SK-N-SH treated with all-trans-retinoic acid at 6 μM for 48 hours (cell line): Measurements from ENCODE around the gene LILRA6.
"Not testable (repeated sequence)": the region's sequence is repeated elsewhere in the genome, so short reads cannot be mapped to it uniquely, and the experiment has no call there.

Experiments
- ARNTL ChIP-seq: fragments of 450-650 bp; formaldehyde crosslinking; IDR thresholded peaks from 2 replicates; pipeline ENCODE4 v1.5.0; 2020; ENCODE audit warnings: low read depth, mild to moderate bottlenecking, moderate library complexity, borderline replicate concordance
- BACH2 ChIP-seq: fragments of 250-450 bp; sonication (Bioruptor Pico); IDR thresholded peaks from 2 replicates; pipeline ENCODE4 v1.9.0; 2021; ENCODE audit warnings: mild to moderate bottlenecking, borderline replicate concordance
- CREB5 ChIP-seq: fragments of 250-450 bp; sonication (Bioruptor Pico); IDR thresholded peaks from 2 replicates; pipeline ENCODE4 v1.5.1; 2020; ENCODE audit warnings: low read depth, mild to moderate bottlenecking, moderate library complexity
- CSRNP3 ChIP-seq: fragments of 250-450 bp; sonication (Bioruptor Pico); IDR thresholded peaks from 2 replicates; pipeline ENCODE4 v1.5.1; 2021; ENCODE audit warnings: mild to moderate bottlenecking, moderate library complexity
- GLIS3 ChIP-seq: fragments of 250-450 bp; sonication (Bioruptor Pico); IDR thresholded peaks from 2 replicates; pipeline ENCODE4 v1.5.0; 2020; ENCODE audit warnings: mild to moderate bottlenecking, moderate library complexity
- PATZ1 ChIP-seq: fragments of 250-450 bp; sonication (Bioruptor Pico); IDR thresholded peaks from 2 replicates; pipeline ENCODE4 v1.8.0; 2020; ENCODE audit warnings: mild to moderate bottlenecking, moderate library complexity, borderline replicate concordance
- POU6F1 ChIP-seq: fragments of 250-450 bp; sonication (Bioruptor Pico); IDR thresholded peaks from 2 replicates; pipeline ENCODE4 v1.8.0; 2021; ENCODE audit warnings: low read depth, mild to moderate bottlenecking, moderate library complexity, borderline replicate concordance
- TOX ChIP-seq: fragments of 250-450 bp; sonication (Bioruptor Pico); IDR thresholded peaks from 2 replicates; pipeline ENCODE4 v1.8.0; 2021; ENCODE audit warnings: mild to moderate bottlenecking, moderate library complexity, borderline replicate concordance
- TSHZ2 ChIP-seq: fragments of 250-450 bp; sonication (Bioruptor Pico); IDR thresholded peaks from 2 replicates; pipeline ENCODE4 v1.5.0; 2020; ENCODE audit warnings: mild to moderate bottlenecking, moderate library complexity
- ZFP3 ChIP-seq: fragments of 250-450 bp; sonication (Bioruptor Pico); IDR thresholded peaks from 2 replicates; pipeline ENCODE4 v1.5.0; 2020; ENCODE audit warnings: mild to moderate bottlenecking, moderate library complexity
- ZFP30 ChIP-seq: fragments of 450-650 bp; formaldehyde crosslinking; IDR thresholded peaks from 2 replicates; pipeline ENCODE4 v1.5.0; 2022; ENCODE audit warnings: mild to moderate bottlenecking, moderate library complexity
- ZNF8 ChIP-seq: fragments of 450-650 bp; formaldehyde crosslinking; IDR thresholded peaks from 2 replicates; pipeline ENCODE4 v1.5.0; 2020; ENCODE audit warnings: mild to moderate bottlenecking, moderate library complexity

GRCh38 chr19:54223277-54223936 is 19.2 kb downstream of the LILRA6 start:
- not testable (repeated sequence) for TF ChIP-seq PATZ1 (CRISPR knock-in tag); ARNTL (CRISPR knock-in tag); ZFP3; BACH2; CSRNP3 (CRISPR knock-in tag); POU6F1 (CRISPR knock-in tag); ZFP30 (CRISPR knock-in tag); CREB5; TOX; GLIS3; TSHZ2; ZNF8 (CRISPR knock-in tag)
